ENCODE results near the gene METTL16.

METTL16 gene

DNA sequence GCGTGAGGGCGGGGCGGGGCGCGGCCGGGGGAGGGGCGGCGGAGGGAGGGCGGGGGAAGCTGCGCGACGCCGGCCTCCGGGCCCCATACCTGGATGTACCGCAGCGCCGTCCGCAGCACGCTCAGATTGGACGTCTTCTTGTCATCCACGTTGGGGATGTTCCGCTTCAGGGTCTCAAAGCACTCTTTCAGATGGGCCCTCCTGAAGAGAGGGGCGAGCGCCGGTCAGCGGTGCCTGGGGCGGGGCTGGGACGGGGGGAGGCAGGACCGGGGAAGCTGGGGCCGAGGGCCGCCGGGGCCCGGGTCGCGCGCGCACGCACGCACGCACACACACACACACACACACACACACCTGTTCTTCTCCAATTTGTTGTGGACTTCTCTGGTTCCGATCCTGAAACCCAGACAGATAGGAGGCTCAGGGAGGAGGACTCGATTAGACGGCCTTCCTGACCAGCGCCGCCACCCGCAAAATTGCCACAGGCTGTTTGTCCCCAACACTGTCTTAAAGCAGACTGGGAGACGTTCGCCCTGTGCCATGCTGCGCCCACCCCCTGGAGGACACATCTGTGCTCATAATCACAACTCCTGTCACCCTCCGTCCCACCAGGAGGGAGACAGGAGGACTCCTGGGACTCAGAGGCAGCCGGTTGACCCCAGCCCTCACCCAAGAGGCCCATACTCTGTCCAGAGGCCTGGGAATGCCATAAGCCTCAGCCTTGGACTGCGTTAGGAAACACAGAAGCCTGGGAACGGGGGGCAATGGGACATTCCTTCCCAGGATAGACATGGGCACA is 117.5 kb downstream of the METTL16 start:
- ATAC-seq, result no peak

DNA sequence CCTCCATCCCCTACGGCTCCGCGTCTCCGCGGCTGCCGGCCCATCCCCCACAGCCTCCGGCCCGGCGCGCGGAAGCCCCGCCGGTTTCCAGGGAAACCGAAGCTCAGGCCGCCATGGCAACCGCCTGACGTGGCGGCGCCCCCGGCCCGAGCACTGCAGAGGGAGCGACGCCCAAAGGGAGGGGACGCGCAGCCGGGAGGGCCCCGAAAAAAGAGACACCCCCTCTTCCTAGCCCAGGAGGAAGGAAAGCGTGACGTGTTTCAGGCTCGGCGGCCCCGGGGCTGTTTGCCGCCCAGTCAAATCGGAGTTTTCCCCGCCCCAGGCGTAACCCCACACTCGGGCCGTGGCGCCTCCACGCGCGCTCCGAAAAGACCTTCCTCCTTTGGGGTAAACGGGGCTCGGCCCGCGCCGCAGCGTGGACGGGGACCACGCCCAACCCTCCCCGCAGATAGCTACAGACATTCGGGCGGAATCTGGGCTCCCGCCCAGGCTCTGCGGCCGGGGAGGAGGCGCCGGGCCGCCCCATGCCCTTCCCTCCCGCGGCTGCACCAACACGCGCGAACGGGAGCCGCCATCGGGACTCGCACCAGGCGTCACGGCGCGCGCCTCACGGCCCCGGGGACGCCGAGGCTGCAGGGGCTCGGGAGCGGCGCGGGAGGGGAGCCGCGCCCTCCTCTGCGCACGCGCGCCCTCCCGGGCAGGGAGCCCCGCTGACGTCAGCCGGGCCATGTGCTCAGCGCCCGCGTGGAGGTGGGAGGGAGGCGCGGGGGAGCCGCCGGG is 118.3 kb downstream of the METTL16 start:
- ATAC-seq, result peak; percentile 55 to 56

- peak; percentile 65 to 71 for ATAC-seq
Measured at GRCh38 chr17:2392252-2393173, 119.2 kb downstream of the METTL16 start.

DNA sequence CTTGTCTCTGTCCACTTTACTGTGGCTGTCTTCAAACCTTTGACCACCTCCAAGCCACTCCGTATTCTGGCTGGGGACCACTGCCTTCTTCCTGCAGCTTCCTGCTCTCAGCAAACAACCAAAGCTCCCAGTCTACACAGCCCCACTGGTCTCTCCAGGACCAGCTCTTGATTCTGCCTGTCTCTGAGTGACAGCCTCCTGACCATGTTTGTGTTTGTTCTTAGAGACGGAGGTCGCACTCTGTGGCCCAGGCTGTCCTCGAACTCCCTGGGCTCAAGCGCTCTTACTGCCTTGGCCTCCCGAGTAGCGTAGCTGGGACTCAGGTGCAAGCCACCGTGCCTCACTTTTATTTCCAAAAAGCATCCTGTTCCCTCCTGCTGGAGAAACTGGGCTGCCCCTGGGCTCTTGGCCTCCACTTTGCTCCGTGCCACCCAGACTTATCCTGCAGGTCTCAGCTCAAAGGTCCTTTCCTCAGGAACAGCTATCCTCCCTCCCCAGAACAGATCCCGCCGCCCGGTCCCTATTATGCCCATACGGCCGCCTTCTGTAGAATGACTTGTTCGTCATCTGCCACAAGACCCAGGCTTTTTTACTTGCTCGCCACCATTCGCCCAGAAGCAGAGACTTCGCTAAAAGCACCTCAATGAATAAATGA is 120.0 kb downstream of the METTL16 start:
- no peak for ATAC-seq

DNA sequence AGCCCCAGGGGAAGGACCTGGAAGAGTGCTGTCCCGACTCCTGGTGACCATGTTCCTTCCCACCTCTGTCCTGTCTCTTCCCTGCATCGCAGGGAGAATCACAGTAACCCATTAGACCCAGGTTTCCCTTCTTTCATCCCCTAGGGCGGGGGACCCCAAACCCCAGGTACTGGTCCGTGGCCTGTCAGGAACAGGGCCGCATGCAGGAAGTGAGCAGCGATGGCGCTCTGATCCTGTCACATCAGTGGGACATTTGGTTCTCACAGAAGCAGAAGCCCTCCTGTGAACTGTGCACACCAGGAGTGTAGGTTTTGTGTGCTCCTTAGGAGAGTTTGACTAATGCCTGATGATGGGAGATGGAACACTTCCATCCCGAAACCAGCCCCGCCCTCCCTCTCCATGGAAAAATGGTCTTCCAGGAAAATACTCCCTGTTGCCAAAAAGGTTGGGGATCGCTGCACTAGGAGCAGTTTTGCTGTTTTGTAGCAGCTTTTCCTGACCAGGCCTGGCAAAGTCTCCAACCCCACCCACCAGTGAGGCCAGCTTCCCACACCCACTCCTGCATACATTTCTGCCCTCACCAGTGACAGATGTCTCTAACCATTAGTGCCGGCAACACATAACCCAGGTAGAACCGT is 121.4 kb downstream of the METTL16 start:
- ATAC-seq, result no peak

- ATAC-seq, result no peak
Measured at GRCh38 chr17:2388683-2389055, 123.0 kb downstream of the METTL16 start.

DNA sequence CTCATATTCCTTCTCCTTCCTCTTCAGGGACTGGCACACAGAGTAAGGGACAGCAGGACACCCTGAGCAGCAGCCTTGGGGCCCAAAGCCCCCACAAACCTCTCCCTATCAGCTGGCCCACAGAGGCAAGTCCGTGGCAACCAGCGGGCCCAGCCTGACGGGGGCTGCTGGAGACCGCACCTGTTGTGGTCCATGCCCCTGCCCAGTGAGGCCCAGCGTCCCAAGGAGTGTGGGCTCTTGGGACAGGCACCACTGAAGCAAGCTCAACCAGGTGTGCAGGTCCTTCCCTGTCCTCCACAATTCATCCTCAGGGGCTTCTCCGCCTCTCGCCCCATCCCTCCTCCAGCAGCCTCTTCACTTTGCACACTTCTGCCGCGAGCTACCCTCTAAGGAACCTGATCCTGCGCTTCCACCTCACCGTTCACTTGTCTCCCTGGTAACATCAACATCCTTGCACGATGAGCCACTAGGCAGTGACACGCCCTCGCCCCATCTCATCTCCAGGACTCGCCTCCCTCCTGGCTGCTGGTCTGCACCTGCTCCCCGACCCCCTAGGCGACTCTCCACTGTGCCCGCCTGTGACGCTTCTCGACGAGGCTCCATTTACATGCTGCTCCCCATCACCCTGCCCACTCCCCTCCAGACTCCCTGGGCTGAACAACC is 123.5 kb downstream of the METTL16 start:
- ATAC-seq, result no peak

DNA sequence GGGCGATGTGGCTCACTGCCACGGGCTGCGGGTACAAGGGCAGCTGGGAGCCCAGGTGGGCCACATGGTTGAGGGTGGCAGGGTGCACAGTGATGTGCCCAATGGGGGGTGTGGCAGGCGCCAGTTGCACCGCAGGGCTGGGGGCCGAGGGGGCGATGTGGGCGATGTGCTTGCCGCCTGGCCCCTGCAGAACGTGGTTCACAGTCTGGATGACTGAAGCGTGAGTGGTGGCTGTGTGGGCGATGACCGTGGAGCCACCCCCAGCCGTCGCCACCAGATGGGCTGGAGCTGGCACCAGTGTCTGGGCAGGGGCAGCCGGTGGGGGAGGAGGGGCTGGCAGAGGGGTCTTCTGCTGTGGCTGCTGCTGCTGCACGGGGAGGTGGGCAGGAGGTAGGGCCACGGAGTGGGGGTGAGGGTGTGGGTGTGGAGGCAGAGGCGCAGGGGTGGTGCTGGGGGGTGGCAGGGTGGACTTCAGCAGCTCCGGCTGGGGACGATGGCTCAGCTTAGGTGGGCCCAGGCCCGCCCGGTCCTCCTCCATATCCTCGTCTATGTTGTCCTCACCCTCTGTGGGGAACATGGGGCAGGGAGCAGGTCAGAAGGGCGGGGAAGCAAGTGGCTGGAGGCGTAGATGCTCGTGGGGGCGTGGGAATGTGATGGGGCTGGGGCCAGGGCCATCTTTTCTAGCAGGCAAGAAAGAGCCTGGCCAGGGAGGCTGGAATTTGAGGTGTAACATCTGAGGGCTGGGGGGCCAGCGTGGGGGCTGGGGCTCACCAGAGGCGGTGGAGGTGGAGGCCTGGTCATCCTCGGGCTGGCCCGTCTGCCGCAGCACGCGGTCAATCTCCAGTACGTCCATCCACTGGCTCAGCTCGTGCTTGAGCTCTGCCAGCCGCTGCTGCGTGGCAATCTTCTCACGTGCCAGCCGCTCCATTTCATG is 124.3 kb downstream of the METTL16 start:
- ATAC-seq, result no peak

DNA sequence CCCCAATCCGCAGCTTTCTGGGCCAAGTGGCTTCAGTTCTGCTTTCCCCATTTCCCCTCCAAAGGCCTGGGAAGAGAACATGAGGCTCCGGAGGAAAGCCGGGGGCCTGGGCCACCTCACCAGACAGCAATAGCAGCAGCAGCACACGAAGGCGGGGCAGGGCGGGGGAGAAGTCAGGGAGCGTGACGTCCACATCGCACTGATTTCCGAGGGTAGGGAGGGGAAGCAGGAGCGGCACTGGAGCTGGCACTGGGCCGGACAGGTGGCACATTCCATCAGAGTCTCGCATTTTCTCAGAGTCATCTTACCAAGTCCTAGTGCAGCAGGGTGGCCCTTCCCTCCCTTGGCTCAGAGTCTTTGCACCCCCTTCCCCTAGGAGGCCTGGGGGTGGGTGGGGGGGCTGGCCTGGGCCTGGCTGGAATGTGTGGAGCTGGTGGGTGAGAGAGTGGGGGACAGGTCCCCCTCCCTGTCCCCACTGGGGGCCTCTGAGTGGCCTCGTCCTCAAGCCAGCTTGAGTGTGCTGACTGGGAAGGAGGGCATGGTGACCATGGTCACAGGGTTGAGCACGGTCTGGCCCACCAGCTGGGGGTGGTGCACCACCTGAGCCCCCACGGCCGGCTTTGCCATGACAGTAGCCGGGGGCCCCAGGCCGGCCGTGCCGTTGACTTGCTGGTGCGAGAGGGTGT is 125.1 kb downstream of the METTL16 start:
- ATAC-seq, result no peak

DNA sequence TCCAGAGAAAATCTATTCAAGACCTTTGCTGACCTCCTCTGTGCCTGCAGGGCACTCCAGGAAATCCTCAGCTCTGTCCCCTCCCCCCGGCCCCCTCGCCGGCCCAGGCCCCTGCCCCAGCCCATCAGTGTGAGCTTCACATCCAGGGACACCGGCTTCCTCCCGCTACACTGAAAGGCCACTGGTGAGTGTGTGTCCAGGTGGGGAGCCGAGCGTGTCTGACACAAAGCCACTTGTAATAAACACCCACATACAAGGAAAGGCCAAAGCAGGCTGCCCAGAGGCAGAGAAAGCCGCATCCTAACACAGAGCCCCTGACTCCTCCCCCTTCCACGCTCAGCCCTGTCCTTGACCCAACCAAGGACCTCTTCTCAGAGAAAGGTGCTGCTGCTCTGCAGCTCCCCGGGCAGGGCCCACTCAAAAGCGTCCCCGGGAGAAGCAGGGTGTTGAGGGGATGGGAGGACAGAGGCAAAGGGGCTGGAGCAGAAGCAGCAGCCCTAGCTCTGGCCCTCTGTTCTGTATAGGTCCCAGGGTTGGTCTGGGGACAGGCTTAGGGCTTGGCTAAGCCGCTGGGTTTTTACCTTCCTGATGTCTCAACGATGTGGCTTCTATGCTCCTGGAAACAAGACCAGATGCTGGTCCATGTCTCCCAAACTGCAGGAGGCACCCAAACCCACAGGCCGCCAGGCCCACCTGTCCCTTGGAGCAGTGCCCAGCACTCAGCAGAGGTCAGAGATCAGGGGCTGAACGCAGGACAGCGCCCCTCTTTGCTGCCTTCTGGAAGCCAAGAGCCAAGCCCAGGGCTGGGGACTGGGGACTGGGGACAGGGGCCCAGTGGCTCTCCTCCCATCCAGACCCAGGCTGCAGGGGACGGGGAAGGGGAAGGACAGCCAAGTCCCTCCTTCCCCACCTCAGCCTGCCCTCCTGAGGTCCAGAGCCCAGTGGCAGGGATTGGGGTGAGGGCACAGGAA is 126.2 kb downstream of the METTL16 start:
- no peak for ATAC-seq

- no peak for ATAC-seq
Measured at GRCh38 chr17:2384439-2385127, 127.1 kb downstream of the METTL16 start.

GRCh38 chr17:2383628-2384167 is 128.0 kb downstream of the METTL16 start:
- no peak for ATAC-seq

- no peak for ATAC-seq
Measured at GRCh38 chr17:2380950-2381649, 130.6 kb downstream of the METTL16 start.

DNA sequence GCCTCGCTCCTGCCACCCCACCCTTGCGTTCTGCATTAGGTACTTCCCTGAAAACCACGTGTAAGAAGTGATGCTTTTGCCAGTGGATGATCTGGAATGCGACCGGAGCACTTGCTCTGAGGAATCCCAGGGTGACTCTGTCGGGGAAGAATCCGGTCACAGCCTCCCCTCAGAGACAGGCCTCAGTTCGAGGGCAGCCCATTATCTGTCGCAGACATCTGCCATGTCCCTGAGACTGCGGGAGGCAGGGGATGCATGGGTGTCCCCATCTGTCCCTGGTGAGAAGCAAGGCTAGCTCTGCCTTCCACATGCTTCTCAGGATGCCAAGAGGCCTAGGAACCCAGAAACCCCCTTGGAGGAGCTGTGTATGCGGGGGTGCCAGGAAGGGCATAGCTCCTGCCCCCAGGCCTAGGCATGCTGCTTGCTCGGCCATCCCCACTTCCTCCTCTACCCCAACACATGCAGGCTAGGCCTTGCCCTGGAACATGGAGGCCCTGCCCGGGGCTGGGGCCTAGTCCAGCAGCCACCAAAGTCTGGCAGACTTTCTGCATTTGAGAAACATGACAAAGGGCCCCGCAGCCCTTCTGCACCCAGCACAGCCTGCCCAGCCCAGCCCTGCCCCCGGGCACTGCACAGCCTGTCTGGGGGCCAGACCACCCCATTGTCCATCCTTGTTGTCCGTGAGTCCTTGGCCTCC is 131.3 kb downstream of the METTL16 start:
- no peak for ATAC-seq

DNA sequence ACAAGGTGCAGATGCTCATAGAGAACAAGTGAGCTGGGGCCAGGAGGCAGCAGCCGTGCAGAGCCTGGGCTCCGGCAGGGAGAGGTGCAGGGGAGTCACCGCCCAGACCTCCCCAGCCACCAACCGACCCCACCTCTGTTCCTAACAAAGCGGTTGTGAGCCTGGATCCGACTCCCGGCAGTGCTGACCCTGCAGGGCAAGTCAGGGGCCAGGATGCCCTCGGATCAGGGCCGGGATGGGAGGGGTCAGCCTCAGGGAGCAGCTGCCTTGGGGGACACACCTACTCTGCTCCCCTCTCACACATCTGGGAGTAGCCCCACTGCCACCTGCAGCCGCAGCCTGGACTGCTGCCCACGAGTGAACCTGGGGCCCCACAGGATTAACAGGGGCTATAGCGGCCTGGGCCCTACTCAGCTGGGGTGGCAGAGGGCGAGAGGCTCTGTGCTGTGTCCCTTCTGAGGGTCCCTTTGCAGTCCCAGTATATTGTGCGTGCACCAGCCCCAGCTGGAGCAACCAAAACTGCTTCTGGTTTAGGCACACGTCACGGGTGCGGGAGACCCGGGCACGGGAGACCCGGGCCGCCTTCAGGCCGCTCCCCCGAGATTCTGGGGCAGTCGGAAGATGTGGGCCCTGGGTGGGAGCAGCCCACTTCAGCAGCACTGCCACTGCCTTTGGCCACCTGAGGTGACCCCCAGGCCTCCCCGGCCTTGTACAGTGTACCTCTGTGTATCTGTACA is 132.0 kb downstream of the METTL16 start:
- ATAC-seq, result no peak

Measured in activated CD4-positive, CD25-positive, alpha-beta regulatory T cell treated with anti-CD3 and anti-CD28 coated beads, Interleukin-2, amount 50 U/mL, for 24 hours (primary cell).